HG03521 (cell line): ENCODE measurements around the gene ARHGAP15.

ENCODE experiments used
- ATAC-seq: cut with Tn5 transposase; IDR thresholded peaks from one replicate; pipeline ENCODE4 v1.9.1; 2021; ENCODE audit warnings: mild to moderate bottlenecking, moderate library complexity; ENCODE audit not compliant: unreplicated experiment

Gene ARHGAP15

GRCh38 chr2:143258126-143258892 lies 129.1 kb downstream of the ARHGAP15 start:
- ATAC-seq = no peak

DNA sequence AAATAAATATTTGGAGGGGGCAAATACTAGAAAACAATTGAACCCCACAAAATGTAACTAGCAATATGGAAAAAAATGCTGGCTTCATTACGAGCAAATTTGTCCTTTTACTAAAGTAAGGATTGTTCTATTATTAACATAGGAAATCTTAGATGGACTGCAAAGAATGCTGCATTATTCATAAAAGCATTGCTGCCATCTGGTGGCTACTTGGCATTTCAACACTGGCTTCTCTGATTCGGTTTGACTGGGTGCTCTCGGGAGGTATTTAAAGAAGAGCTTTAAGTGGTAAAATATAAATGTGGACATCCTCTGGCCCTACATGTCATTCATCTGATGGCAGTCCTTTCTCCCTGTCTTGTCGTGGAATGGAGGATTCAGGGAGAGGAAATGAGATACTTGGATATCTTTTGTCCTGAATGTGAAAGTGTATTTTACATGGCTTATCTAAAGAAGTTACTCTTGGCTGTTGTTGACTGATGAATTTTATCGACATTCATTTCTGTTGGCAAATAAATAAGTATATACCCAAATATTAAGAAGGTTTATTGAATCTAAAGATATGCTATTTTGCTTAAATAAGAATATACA lies 130.2 kb downstream of the ARHGAP15 start:
- no peak for ATAC-seq

DNA sequence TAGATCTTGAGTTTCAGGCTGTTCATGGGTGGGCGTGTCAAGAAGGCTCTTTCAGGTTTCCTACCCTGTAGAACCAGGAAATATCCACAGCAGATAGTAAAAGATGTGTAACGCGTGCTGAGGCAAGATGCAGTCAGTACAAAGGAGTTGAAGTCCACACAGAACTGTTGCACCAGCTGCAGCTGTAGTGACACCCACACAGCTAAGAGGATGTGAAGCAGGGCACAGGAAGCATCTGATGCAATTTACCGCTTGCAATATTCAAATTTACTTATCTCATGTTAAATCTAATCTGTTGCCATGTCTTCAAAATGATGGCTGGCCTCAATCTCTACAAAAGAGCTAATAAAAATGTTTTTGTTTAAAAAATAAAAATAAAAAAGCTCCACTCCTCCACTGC lies 132.8 kb downstream of the ARHGAP15 start:
- ATAC-seq = peak; percentile 54

GRCh38 chr2:143262389-143262788 lies 133.2 kb downstream of the ARHGAP15 start:
- no peak for ATAC-seq

- no peak for ATAC-seq
Observed at GRCh38 chr2:143263066-143263625, 133.9 kb downstream of the ARHGAP15 start.

- ATAC-seq = no peak
Observed at GRCh38 chr2:143264851-143265250, 135.6 kb downstream of the ARHGAP15 start.

DNA sequence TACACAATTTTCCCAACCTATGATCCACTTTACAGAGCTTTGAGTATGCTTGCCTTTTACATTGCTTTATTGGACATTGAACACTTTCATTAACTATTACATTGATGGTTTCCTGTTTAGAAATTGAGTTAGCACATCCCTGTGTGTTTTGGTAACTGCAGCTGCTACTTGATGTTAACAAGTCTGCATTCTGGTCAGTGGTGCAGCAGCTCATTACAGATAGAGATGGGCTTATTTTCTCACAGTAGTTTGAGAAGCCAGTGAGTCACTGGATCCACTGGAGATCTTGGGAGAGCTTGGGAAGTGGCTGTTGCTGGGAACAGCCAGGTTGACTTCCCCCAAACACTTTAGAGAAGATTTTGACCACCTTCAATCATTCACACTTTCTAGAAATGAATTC lies 150.5 kb downstream of the ARHGAP15 start:
- ATAC-seq = no peak

DNA sequence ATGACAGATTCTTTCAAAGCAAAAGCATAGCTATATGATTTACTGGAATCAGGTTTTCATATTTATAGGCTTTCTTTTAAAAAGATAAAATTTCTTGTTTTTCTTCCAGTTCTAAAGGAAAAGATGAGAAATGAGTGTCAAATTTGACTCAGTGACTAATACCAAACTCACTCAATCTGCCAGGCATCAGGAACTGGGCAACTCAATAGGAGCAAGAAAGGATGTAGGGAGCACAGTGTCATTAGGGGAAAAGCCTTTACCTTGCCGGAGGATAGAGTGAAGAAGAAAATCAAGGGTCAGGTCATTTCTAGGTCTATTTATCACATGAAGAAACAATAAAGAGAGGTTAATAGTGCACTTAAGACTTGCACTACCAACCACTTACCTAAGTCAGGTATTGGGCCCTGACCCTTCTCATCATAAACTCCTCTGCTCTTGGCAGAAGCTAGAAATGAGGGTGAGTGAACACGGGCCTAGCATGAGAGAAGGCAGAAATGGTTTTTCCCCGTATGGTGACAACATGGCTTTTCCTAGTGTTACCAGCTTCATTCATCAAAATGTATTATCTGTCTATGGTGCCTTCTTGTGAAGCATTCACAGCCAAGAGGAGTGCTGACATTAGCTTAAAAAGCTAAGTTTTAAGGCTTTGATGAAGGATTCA lies 151.0 kb downstream of the ARHGAP15 start:
- ATAC-seq = no peak

GRCh38 chr2:143282684-143283083 lies 153.5 kb downstream of the ARHGAP15 start:
- no peak for ATAC-seq

DNA sequence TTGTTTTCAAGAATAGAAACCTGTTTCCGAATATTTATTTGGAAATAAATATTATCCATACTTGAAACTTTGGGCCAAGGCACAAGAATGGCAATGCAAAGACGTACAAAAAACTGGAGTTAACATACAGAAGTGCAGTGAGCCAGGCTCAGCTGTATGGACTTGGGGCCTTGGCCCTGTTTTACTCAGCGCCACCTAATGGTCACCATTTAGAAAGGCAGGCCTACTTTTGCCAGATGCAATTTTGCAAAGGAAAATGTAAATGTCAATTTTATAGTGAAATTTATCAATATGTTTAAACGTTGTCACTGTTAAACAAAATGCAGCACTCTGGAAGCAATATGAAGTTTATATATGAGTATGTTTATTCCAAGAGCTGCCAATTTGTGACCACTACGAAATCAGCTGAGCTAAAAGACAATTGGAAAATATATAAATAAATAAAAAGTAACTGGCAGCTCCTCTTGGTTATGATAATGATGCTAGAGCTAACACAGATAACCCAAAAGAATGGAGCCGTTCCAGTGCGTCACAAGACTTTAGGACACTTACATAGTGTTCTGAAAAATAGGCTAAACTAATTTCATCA lies 155.0 kb downstream of the ARHGAP15 start:
- ATAC-seq = peak; percentile 65

- ATAC-seq = no peak
Observed at GRCh38 chr2:143289025-143289424, 159.8 kb downstream of the ARHGAP15 start.

DNA sequence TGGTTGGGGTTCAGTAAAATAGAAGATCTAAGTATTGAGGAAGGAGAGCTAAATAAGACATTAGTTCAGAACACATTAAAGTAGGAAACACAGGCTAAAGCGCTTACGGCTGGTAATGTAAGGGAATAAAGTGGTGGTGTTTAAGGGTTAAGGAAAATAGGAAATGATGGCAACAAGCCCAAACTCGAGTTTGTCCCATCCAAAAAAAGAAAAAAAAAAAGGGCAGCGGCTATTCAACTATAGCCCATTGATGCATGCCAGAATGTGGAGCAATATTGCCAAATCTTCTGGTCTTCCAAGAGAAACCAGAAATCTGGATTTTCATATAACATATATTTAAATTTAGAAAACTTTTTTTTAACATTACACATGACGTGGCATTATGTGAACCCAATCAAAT lies 161.0 kb downstream of the ARHGAP15 start:
- ATAC-seq = no peak

- ATAC-seq = no peak
Observed at GRCh38 chr2:143294068-143294467, 164.8 kb downstream of the ARHGAP15 start.

DNA sequence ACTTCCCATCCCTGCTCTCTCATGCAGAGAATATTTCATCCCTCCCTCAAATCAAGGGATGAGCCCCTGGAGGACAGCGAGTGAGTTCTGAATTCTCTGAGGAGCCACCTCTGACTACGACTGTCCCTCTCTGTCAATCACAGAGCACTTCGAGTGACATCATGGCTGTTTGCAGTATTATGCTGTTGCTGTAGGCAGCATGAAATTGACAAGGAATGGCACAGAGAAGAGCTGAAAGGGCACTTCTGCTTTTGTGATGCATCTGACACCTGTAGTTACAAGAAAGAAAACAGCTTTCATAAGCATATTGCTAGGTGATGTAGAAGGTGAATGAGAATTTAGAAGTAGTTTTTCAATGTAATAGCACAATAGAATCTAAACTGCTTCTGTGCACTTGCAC lies 166.9 kb downstream of the ARHGAP15 start:
- no peak for ATAC-seq

GRCh38 chr2:143297182-143297581 lies 168.0 kb downstream of the ARHGAP15 start:
- no peak for ATAC-seq

GRCh38 chr2:143300536-143300935 lies 171.3 kb downstream of the ARHGAP15 start:
- ATAC-seq = no peak

GRCh38 chr2:143311426-143311825 lies 182.2 kb downstream of the ARHGAP15 start:
- ATAC-seq = no peak

DNA sequence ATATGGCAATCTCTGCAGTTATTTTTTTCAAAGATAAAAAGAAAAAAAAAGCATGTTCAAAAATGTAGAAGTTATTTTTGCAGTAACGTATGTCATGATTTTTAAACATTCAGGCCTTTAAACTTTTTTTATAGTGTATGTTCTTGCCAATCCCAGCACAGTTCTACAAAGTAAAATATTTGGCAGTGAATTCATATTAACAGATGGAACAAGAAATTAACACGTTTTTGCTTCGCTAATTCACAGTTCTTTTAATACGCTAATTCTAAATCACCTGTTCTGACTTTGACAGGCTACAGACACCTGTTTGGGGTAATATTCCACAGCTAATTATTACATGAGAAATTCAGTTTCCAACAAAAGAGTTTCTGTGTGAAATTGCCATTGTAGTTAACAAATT lies 183.2 kb downstream of the ARHGAP15 start:
- ATAC-seq = no peak

- ATAC-seq = no peak
Observed at GRCh38 chr2:143313861-143314260, 184.6 kb downstream of the ARHGAP15 start.

DNA sequence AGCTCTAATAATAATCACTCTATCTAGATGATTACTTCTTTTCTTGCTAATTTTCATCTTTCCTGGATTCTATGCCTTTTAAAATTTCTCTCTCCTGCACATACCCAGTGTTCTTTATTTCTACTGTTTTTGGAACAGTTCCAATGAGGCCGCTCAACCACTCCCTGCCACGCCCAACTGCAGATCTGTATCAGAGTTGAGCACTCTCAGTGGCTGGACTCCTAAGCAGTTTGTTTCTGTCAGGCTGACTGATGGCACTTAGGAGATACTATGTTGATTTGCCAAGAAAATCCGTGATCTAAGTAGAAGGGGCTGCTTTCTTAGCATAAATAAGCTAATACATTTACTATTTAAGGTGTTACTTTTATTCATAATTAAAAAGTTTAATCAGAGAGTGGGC lies 192.8 kb downstream of the ARHGAP15 start:
- ATAC-seq = no peak

GRCh38 chr2:143329288-143329687 lies 200.1 kb downstream of the ARHGAP15 start:
- no peak for ATAC-seq
